ENCODE results near the gene GABRB3.

GRCh38 chr15:26624128-26624527, 148.7 kb downstream of the GABRB3 start:
- no peak for TF ChIP-seq CTCF (optimal IDR thresholded peaks at IDR 0.05 in 1 of 3, IDR thresholded peaks at IDR 0.05 in 1 of 3, conservative IDR thresholded peaks at IDR 0.05 in 1 of 3; ENCODE audit: extremely low read depth in 1 of 3, insufficient read depth in 2 of 3, low read length in 3 of 3)
- TF ChIP-seq EZH2 (IDR thresholded peaks at IDR 0.05; ENCODE audit: low read length): no peak
